ENCODE measurements around the gene TIMP2. TPM values are rescaled to one million over a fixed set of nuclear protein-coding genes. Genes with fewer than 3 reads are reported as not detected.

TIMP2 gene
- total RNA-seq, 4 donors from 2014 or later, result 187 to 456 (median 339) TPM

Other genes with a start within 250 kb of the TIMP2 start
- 10 to 100 TPM; 53.1 to 81.0 (median 63.8) TPM for gene CYTH1, start 143.1 kb downstream of the TIMP2 start, total RNA-seq
- gene USP36, start 84.6 kb downstream of the TIMP2 start, total RNA-seq, result 10 to 100 TPM; 50.9 to 64.9 (median 59.9) TPM
- gene CEP295NL, start 22.2 kb downstream of the TIMP2 start, total RNA-seq, result 10 to 100 TPM in 2 of 4 donors, 1 to 10 TPM in 2; 6.5 to 35.1 (median 9.9) TPM
- 100 to 1,000 TPM; 191 to 392 (median 296) TPM for gene LGALS3BP, start 54.5 kb upstream of the TIMP2 start, total RNA-seq
- 10 to 100 TPM; 21.0 to 27.3 (median 25.5) TPM for gene CANT1, start 84.4 kb upstream of the TIMP2 start, total RNA-seq
- 100 to 1,000 TPM in 1 of 4 donors, 10 to 100 TPM in 3; 67.1 to 147 (median 90.0) TPM for gene C1QTNF1, start 98.8 kb upstream of the TIMP2 start, total RNA-seq
- gene ENGASE, start 149.4 kb upstream of the TIMP2 start, total RNA-seq, result 10 to 100 TPM; 29.9 to 64.8 (median 57.1) TPM

Data from tibial nerve (tissue), 4 donors.